ENCODE data around the gene RC3H2.

Gene RC3H2

GRCh38 chr9:122819791-122820489 is 85.2 kb downstream of the RC3H2 start:
- DNase-seq (ENCODE audit: extremely low read depth, low read depth), result no peak
- H3K4me3 ChIP-seq (replicated peaks; ENCODE audit: low read depth, low read length), result no peak overlapping the region
- no peak for TF ChIP-seq CTCF (IDR thresholded peaks at IDR 0.05; ENCODE audit: low read depth, low read length, missing control alignments)

GRCh38 chr9:122819326-122819725 is 85.8 kb downstream of the RC3H2 start:
- no peak for DNase-seq (ENCODE audit: extremely low read depth, low read depth)
- H3K4me3 ChIP-seq (replicated peaks; ENCODE audit: low read depth, low read length), result no peak overlapping the region
- no peak for TF ChIP-seq CTCF (IDR thresholded peaks at IDR 0.05; ENCODE audit: low read depth, low read length, missing control alignments)

- no peak overlapping the region for H3K4me3 ChIP-seq (replicated peaks; ENCODE audit: low read depth, low read length)
- DNase-seq (ENCODE audit: extremely low read depth, low read depth), result no peak
- TF ChIP-seq CTCF (IDR thresholded peaks at IDR 0.05; ENCODE audit: low read depth, low read length, missing control alignments), result no peak
These were observed 88.8 kb downstream of the RC3H2 start for GRCh38 chr9:122816163-122816867.

- no peak for DNase-seq (ENCODE audit: extremely low read depth, low read depth)
- no peak overlapping the region for H3K4me3 ChIP-seq (replicated peaks; ENCODE audit: low read depth, low read length)
- TF ChIP-seq CTCF (IDR thresholded peaks at IDR 0.05; ENCODE audit: low read depth, low read length, missing control alignments), result no peak
These were observed 89.6 kb downstream of the RC3H2 start for GRCh38 chr9:122815544-122815943.

GRCh38 chr9:122814545-122814944 is 90.6 kb downstream of the RC3H2 start:
- DNase-seq (ENCODE audit: extremely low read depth, low read depth), result no peak
- no peak for TF ChIP-seq CTCF (IDR thresholded peaks at IDR 0.05; ENCODE audit: low read depth, low read length, missing control alignments)
- H3K4me3 ChIP-seq (replicated peaks; ENCODE audit: low read depth, low read length), result no peak overlapping the region

GRCh38 chr9:122812736-122813135 is 92.4 kb downstream of the RC3H2 start:
- DNase-seq (ENCODE audit: extremely low read depth, low read depth), result no peak
- TF ChIP-seq CTCF (IDR thresholded peaks at IDR 0.05; ENCODE audit: low read depth, low read length, missing control alignments), result no peak
- no peak overlapping the region for H3K4me3 ChIP-seq (replicated peaks; ENCODE audit: low read depth, low read length)
